Mesenchymal stem cell (in vitro differentiated cells and primary cell): ENCODE measurements around the gene RNU1-2.
"Not testable (repeated sequence)": the region's sequence is repeated elsewhere in the genome, so short reads cannot be mapped to it uniquely, and the experiment has no call there.

Experiments used
- DNase-seq: peaks from one replicate; pipeline ENCODE4 v3.0.0-alpha.2; 2013
- H2AFZ ChIP-seq: one replicate; pipeline ENCODE4 v1.6.1; 2013; ENCODE audit warnings: low read depth, mild to moderate bottlenecking, control low read depth, inconsistent platforms, low read length, moderate library complexity
- H2AK5ac ChIP-seq: 2 replicates; pipeline ENCODE4 v1.6.1; 2013; ENCODE audit warnings: low read length, moderate library complexity, mild to moderate bottlenecking, inconsistent platforms; ENCODE audit not compliant: severe bottlenecking
- H2BK120ac ChIP-seq: one replicate; pipeline ENCODE4 v1.6.1; 2013; ENCODE audit warnings: low read depth, mild to moderate bottlenecking, inconsistent platforms, low read length, moderate library complexity
- H2BK12ac ChIP-seq, 2 experiments: one replicate each; pipeline ENCODE4 v1.6.1; 2013; ENCODE audit warnings: inconsistent platforms in 2 of 2, low read length in 2 of 2, mild to moderate bottlenecking in 2 of 2, moderate library complexity in 2 of 2, control low read depth in 1 of 2
- H2BK15ac ChIP-seq: one replicate; pipeline ENCODE4 v1.6.1; 2013; ENCODE audit warnings: mild to moderate bottlenecking, low read depth, inconsistent platforms; ENCODE audit not compliant: poor library complexity, severe bottlenecking
- H2BK5ac ChIP-seq: 2 replicates; pipeline ENCODE4 v1.6.1; 2013; ENCODE audit warnings: low read depth, mild to moderate bottlenecking, low read length, control low read depth, inconsistent platforms; ENCODE audit not compliant: poor library complexity, severe bottlenecking
- H3K14ac ChIP-seq, 2 experiments: one replicate each; pipeline ENCODE4 v1.6.1; 2013; ENCODE audit warnings: inconsistent platforms in 2 of 2, low read length in 2 of 2, control low read depth in 1 of 2, mild to moderate bottlenecking in 1 of 2, moderate library complexity in 1 of 2
- H3K18ac ChIP-seq, 2 experiments: one replicate each; pipeline ENCODE4 v1.6.1; 2013; ENCODE audit warnings: inconsistent platforms in 2 of 2, low read length in 2 of 2, control low read depth in 1 of 2, low read depth in 1 of 2, mild to moderate bottlenecking in 1 of 2
- H3K23ac ChIP-seq, 2 experiments: one replicate each; pipeline ENCODE4 v1.6.1; 2013; ENCODE audit warnings: inconsistent platforms in 2 of 2, low read length in 2 of 2, mild to moderate bottlenecking in 2 of 2, moderate library complexity in 2 of 2, control low read depth in 1 of 2
- H3K27ac ChIP-seq: 2 replicates; pipeline ENCODE4 v1.5.1; 2013; ENCODE audit warnings: mild to moderate bottlenecking, moderate library complexity, low read length, control low read depth, inconsistent platforms; ENCODE audit not compliant: poor library complexity, severe bottlenecking
- H3K27me3 ChIP-seq, 2 experiments: 2 replicates each; pipeline versions ENCODE4 v1.6.1 to v1.7.0; 2013; ENCODE audit warnings: low read length in 2 of 2, mild to moderate bottlenecking in 2 of 2, moderate library complexity in 2 of 2, control low read depth in 1 of 2, inconsistent platforms in 1 of 2; ENCODE audit not compliant: control insufficient read depth in 1 of 2, insufficient read depth in 1 of 2
- H3K36me3 ChIP-seq, 2 experiments: 2 replicates each; pipeline versions ENCODE4 v1.6.1 to v1.7.0; 2013; ENCODE audit warnings: low read length in 2 of 2, control low read depth in 1 of 2, inconsistent platforms in 1 of 2, low read depth in 1 of 2, mild to moderate bottlenecking in 1 of 2; ENCODE audit not compliant: insufficient read depth in 2 of 2, control insufficient read depth in 1 of 2
- H3K4ac ChIP-seq, 2 experiments: one replicate each; pipeline ENCODE4 v1.6.1; 2013; ENCODE audit warnings: inconsistent platforms in 2 of 2, low read length in 2 of 2, mild to moderate bottlenecking in 2 of 2, moderate library complexity in 2 of 2, control low read depth in 1 of 2, low read depth in 1 of 2
- H3K4me1 ChIP-seq: 2 replicates; pipeline ENCODE4 v1.6.1; 2013; ENCODE audit warnings: low read depth, low read length, control low read depth; ENCODE audit not compliant: control insufficient read depth, insufficient read depth
- H3K4me2 ChIP-seq: 2 replicates; pipeline ENCODE4 v1.6.1; 2013; ENCODE audit warnings: low read length, mild to moderate bottlenecking, inconsistent platforms; ENCODE audit not compliant: poor library complexity, severe bottlenecking
- H3K4me3 ChIP-seq, 2 experiments: 2 replicates each; pipeline versions ENCODE4 v1.5.1 to v1.7.0; 2013; ENCODE audit warnings: low read length in 2 of 2, mild to moderate bottlenecking in 2 of 2, control low read depth in 1 of 2, low read depth in 1 of 2; ENCODE audit not compliant: insufficient read depth in 1 of 2
- H3K79me1 ChIP-seq: replicated peaks from 2 replicates; pipeline ENCODE4 v1.6.1; 2013; ENCODE audit warnings: mild to moderate bottlenecking, control low read depth, low read length, inconsistent platforms; ENCODE audit not compliant: poor library complexity, severe bottlenecking
- H3K9ac ChIP-seq: 2 replicates; pipeline ENCODE4 v1.7.0; 2013; ENCODE audit warnings: mild to moderate bottlenecking, low read length, moderate library complexity
- H3K9me3 ChIP-seq: 2 replicates; pipeline ENCODE4 v1.7.0; 2013; ENCODE audit warnings: mild to moderate bottlenecking, low read length; ENCODE audit not compliant: control insufficient read depth
- H4K8ac ChIP-seq: one replicate; pipeline ENCODE4 v1.6.1; 2013; ENCODE audit warnings: inconsistent platforms, mild to moderate bottlenecking, low read length, moderate library complexity
- H4K91ac ChIP-seq: one replicate; pipeline ENCODE4 v1.6.1; 2013; ENCODE audit warnings: mild to moderate bottlenecking, low read length, inconsistent platforms
- WGBS: methylation state at CpG from one replicate; pipeline ENCODE4 v1.1.7; 2013; ENCODE audit warnings: mixed read lengths; 5-methylcytosine and 5-hydroxymethylcytosine counted together

The RNU1-2 gene

GRCh38 chr1:16913181-16913832 lies 17.5 kb downstream of the RNU1-2 start:
- peak overlapping the region; percentile 44 for H2BK15ac ChIP-seq
- no peaks in the 10 kb centered on the region for H3K9me3 ChIP-seq
- H2AFZ ChIP-seq = peak overlapping the region; percentile 96
- no peak for DNase-seq
- peak overlapping the region in 1 of 2 experiments; percentile 95 for H3K14ac ChIP-seq
- peak overlapping the region; percentile 48 to 86 for H3K4me3 ChIP-seq
- no peak overlapping the region for H2BK5ac ChIP-seq
- H4K8ac ChIP-seq = peak overlapping the region; percentile 89
- H3K4me2 ChIP-seq = peak overlapping the region; percentile 97
- H3K18ac ChIP-seq = peak overlapping the region; percentile 69 to 96
- peak overlapping the region; percentile 64 for H4K91ac ChIP-seq
- peak overlapping the region; percentile 35 for H2AK5ac ChIP-seq
- H3K36me3 ChIP-seq = no peaks in the 10 kb centered on the region
- peaks cover 0 to 2% of the 10 kb centered on the region in 2 experiments for H3K27me3 ChIP-seq
- H2BK12ac ChIP-seq = no peak overlapping the region
- 58% methylated on average over 31 of the region's 36 CpGs for WGBS
- peaks cover 3% of the 10 kb centered on the region for H3K79me1 ChIP-seq
- peaks cover 9% of the 10 kb centered on the region for H3K4me1 ChIP-seq
- H2BK120ac ChIP-seq = no peak overlapping the region
- no peak overlapping the region for H3K27ac ChIP-seq
- H3K9ac ChIP-seq = peak overlapping the region; percentile 87
- peak overlapping the region; percentile 75 to 79 for H3K4ac ChIP-seq
- H3K23ac ChIP-seq = peak overlapping the region in 1 of 2 experiments; percentile 72

- Histone ChIP-seq H3K4me1 (peaks cover 9% of the 10 kb centered on the region), H3K14ac (peak overlapping the region in 1 of 2 experiments; percentile 95), H3K27ac (no peak overlapping the region), H3K9me3 (no peaks in the 10 kb centered on the region), H3K36me3 (no peaks in the 10 kb centered on the region), H2BK15ac (peak overlapping the region; percentile 67), H2BK12ac (no peak overlapping the region), H2AK5ac (no peak overlapping the region), H4K8ac (peak overlapping the region; percentile 99), H3K9ac (peak overlapping the region; percentile 89), H2AFZ (peak overlapping the region; percentile 96), H2BK120ac (peak overlapping the region; percentile 85), H3K79me1 (peaks cover 6% of the 10 kb centered on the region), H4K91ac (peak overlapping the region; percentile 93), H3K23ac (peak overlapping the region; percentile 79 to 85), H2BK5ac (no peak overlapping the region), H3K4ac (peak overlapping the region; percentile 95 to 96), H3K4me3 (peak overlapping the region; percentile 75 to 86), H3K18ac (peak overlapping the region; percentile 92 to 96), H3K27me3 (peaks cover 0 to 2% of the 10 kb centered on the region in 2 experiments), H3K4me2 (peak overlapping the region; percentile 97)
- DNase-seq = peak; percentile 89
- under 1% methylated on average over 56 of the region's 109 CpGs for WGBS
These were observed 18.3 kb downstream of the RNU1-2 start for GRCh38 chr1:16913833-16914662.

GRCh38 chr1:16914928-16915626 lies 19.3 kb downstream of the RNU1-2 start:
- Histone ChIP-seq H3K4me2 (peak overlapping the region; percentile 79), H2AK5ac (peak overlapping the region; percentile 73), H3K4me3 (peak overlapping the region in 1 of 2 experiments; percentile 85), H2BK15ac (peak overlapping the region; percentile 69), H3K9ac (peak overlapping the region; percentile 89)
- not testable (repeated sequence) for H2BK12ac ChIP-seq, H3K18ac ChIP-seq, H4K91ac ChIP-seq, H3K14ac ChIP-seq, DNase-seq, H3K27me3 ChIP-seq, H3K23ac ChIP-seq, H3K4ac ChIP-seq, H3K79me1 ChIP-seq, H2BK5ac ChIP-seq, H2AFZ ChIP-seq, H3K36me3 ChIP-seq, H3K27ac ChIP-seq, H3K9me3 ChIP-seq, H2BK120ac ChIP-seq, H3K4me1 ChIP-seq, H4K8ac ChIP-seq
- WGBS = 65% methylated on average over 15 of the region's 15 CpGs

GRCh38 chr1:16915627-16915973 lies 19.8 kb downstream of the RNU1-2 start:
- Histone ChIP-seq H3K14ac (no peak overlapping the region), H3K23ac (no peak overlapping the region), H2AFZ (no peak overlapping the region), H3K4me2 (no peak overlapping the region), H4K91ac (no peak overlapping the region), H3K36me3 (no peaks in the 10 kb centered on the region), H3K27ac (no peak overlapping the region), H2BK12ac (no peak overlapping the region), H4K8ac (no peak overlapping the region), H3K4me1 (peaks cover 9% of the 10 kb centered on the region), H3K4ac (no peak overlapping the region), H3K18ac (no peak overlapping the region), H2BK5ac (no peak overlapping the region), H3K4me3 (no peak overlapping the region), H3K79me1 (peaks cover 6% of the 10 kb centered on the region), H3K9ac (no peak overlapping the region), H2BK120ac (no peak overlapping the region), H3K9me3 (no peaks in the 10 kb centered on the region), H2AK5ac (no peak overlapping the region), H2BK15ac (no peak overlapping the region), H3K27me3 (peaks cover 0 to 2% of the 10 kb centered on the region in 2 experiments)
- WGBS = 87% methylated on average over 4 of the region's 4 CpGs
- no peak for DNase-seq
